GM18511 (cell line): ENCODE measurements around the gene DTWD2.
"Not testable (repeated sequence)": the region's sequence is repeated elsewhere in the genome, so short reads cannot be mapped to it uniquely, and the experiment has no call there.

Experiments used
- ATAC-seq: cut with Tn5 transposase; IDR thresholded peaks from one replicate; pipeline ENCODE4 v1.9.1; 2021; ENCODE audit warnings: mild to moderate bottlenecking, moderate library complexity; ENCODE audit not compliant: unreplicated experiment

Gene DTWD2

DNA sequence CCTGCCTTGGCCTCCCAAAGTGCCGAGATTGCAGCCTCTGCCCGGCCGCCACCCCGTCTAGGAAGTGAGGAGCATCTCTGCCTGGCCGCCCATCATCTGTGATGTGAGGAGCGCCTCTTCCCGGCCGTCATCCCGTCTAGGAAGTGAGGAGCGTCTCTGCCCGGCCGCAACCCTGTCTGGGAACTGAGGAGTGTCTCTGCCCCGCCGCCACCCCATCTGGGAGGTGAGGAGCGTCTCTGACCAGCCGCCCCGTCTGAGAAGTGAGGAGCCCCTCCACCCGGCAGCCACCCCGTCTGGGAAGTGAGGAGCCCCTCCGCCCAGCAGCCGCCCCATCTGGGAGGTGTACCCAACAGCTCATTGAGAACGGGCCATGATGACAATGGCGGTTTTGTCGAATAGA is 10.5 kb upstream of the DTWD2 start:
- ATAC-seq: not testable (repeated sequence)

DNA sequence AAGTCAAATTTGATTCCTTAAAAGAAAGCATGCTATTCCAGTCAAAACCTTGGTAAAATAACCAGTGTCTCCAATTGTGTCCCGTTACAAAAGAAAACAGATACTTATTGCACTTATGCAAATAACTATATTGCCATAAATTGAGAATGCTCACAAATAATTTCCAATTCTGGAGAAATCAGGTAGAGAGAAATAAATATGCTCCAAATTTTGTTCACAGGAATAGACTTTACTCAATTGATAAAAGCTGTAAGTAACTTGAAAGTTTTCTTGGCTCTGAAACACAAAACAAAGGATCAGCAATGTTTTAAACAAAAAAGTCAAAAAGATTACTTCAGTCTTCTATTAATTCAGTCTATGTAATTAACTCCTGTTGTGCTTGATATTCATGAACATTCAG is 7.8 kb upstream of the DTWD2 start:
- no peak for ATAC-seq

DNA sequence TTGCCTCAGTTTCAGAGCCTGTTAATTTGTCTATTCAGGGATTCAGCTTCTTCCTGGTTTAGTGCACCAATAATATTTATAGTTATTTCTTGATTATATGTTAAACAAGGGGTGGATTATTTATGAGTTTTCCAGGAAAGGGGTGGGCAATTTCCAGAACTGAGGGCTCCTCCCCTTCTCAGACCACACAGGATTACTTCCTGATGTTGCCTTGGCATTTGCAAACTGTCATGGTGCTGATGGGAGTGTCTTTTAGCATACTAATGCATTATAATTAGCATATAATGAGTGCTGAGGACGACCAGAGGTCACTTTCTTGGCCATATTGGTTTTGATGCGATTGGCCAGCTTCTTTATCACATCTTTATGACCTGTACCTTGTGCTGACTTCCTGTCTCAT is 6.2 kb upstream of the DTWD2 start:
- ATAC-seq: no peak

DNA sequence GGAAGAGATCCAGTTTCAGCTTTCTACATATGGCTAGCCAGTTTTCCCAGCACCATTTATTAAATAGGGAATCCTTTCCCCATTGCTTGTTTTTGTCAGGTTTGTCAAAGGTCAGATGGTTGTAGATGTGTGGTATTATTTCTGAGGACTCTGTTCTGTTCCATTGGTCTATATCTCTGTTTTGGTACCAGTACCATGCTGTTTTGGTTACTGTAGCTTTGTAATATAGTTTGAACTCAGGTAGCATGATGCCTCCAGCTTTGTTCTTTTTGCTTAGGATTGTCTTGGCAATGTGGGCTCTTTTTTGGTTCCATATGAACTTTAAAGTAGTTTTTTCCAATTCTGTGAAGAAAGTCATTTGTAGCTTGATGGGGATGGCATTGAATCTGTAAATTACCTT is 4.8 kb upstream of the DTWD2 start:
- ATAC-seq: not testable (repeated sequence)

- not testable (repeated sequence) for ATAC-seq
Observed at GRCh38 chr5:118992055-118992454, 3.7 kb upstream of the DTWD2 start.

DNA sequence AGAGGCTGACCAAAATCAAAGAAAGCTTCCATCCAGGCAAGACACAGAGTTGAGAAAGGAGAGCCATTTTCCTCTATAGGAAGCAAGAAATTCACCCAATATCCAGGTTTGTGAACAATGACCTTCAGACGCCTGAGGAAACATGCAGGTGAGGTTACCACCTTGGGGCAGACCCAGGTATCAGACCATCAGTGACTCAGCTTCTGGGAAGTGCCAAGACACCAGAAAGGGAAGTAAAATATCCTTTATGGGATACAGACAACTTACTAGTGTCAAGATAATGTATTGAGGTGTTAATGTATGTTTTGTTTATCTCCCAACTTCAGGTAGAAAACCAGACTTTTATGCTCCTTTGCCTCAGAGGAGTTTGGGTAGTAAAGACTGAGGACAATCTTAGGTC is 2.2 kb upstream of the DTWD2 start:
- no peak for ATAC-seq

DNA sequence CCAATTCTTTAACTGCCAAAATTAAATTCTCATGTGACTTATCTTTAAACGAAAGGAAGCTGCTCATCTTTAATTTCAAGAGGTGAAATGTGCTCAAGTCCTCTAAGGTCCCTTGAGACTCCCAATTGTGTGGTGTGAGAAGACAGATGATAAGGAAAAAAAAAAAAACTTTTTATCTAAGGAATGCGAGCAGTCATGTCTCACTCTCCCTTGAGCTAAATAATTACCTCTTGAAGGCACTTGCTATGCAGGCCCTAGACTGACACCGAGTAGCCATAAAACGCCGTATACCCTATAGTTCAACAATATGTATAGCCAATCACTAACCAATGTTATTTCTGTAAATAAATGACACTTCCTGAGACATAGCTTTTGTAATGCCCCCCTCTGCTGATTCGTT is 1.5 kb upstream of the DTWD2 start:
- no peak for ATAC-seq

DNA sequence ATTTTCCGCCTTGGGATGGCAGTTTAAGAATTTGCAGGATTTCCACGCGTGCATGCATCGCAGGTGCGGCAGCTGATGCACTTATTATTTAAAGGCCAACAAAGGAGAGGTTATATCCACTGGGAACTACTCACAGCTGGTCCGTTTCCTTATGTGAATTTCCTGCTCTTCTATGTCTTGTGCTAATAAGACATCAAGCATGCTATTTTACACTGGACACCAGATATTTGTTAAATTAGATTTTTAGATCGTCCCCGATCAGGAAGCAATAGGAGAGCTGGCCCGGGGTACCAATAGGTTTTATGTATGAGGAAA is 476 bp upstream of the DTWD2 start:
- ATAC-seq: no peak

GRCh38 chr5:118984602-118985001 is 3.7 kb downstream of the DTWD2 start:
- no peak for ATAC-seq

GRCh38 chr5:118981783-118982182 is 6.6 kb downstream of the DTWD2 start:
- ATAC-seq: no peak

DNA sequence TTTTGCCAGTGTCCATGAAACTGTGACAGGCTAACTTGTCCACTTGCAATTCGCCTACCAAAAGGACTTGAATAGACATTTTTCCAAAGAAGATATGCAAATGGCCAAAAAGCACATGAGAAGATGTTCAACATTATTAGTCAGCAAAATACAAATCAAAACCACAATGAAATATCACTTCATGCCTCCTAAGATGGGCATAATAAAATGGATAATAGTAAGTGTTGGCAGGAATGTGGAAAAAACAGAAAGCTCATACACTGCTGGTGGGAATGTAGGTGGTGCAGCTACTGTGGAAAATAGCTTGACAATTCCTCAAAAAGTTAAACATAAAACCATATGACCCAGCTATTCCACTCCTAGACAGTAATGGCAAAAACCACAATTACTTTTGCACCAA is 7.9 kb downstream of the DTWD2 start:
- no peak for ATAC-seq

- no peak for ATAC-seq
Observed at GRCh38 chr5:118980017-118980416, 8.3 kb downstream of the DTWD2 start.

GRCh38 chr5:118973779-118974445 is 14.4 kb downstream of the DTWD2 start:
- ATAC-seq: not testable (repeated sequence)

DNA sequence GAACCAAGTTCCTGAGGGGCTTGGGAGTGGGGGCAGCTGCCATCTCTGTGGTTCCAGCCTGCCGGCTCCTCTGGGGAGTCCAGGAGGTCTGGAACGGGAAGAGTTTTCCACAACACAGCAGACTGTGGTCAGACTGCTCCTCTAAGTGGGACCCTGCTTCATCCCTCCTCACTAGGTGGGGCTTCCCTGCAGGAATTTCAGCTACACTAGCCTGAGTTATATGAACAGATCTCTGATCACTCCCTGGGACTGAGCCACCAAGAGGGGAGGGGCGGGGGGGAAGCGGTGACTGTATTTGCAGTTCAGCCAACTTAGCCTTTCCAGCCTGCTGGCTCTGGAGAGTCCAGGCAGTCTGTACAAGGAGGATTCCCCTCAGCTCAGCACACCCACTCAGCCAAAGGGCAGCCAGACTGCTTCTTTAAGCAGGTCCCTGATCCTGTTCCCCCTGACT is 19.4 kb downstream of the DTWD2 start:
- ATAC-seq: no peak

GRCh38 chr5:118968406-118968911 is 19.9 kb downstream of the DTWD2 start:
- no peak for ATAC-seq

DNA sequence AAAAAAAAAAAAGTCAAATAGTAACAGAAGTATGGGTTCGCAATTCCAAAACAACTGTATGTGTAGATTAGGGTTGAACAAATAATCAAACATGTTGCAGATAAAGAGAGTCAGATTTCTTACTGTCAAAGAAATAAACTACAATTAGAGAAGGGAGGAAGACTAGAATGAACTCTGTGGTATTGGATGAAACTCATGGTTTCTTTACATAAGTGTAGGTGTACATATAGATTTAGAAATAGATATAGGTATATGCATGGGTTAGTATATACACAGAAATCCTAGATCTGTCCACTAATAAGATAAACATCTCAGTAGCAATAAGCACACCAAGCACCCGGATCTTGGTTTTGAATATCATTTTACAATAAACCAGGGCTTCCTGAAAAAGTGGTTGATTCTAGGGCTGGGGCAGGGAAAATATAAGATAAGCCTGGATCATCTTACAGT is 21.3 kb downstream of the DTWD2 start:
- ATAC-seq: no peak

DNA sequence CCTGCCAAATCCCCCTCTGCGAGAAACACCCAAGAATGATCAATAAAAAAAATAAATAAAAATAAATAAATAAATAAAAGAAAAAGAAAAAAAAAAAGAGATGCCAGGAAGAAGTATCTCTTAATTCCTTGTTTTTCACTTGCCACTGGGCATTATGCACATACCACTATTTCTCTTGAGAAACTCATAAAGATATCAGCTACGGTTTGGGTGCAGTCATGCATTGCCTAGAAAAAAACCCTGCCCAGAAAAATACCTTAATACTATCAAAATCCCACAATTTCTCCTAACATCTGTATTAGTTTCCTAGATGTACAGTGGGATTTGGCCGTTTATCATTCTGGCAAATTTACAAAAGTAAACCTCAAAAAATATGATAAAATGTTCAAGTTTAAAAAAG is 22.5 kb downstream of the DTWD2 start:
- no peak for ATAC-seq

- not testable (repeated sequence) for ATAC-seq
Observed at GRCh38 chr5:118964970-118965369, 23.4 kb downstream of the DTWD2 start.

GRCh38 chr5:118964388-118964787 is 24.0 kb downstream of the DTWD2 start:
- ATAC-seq: not testable (repeated sequence)

DNA sequence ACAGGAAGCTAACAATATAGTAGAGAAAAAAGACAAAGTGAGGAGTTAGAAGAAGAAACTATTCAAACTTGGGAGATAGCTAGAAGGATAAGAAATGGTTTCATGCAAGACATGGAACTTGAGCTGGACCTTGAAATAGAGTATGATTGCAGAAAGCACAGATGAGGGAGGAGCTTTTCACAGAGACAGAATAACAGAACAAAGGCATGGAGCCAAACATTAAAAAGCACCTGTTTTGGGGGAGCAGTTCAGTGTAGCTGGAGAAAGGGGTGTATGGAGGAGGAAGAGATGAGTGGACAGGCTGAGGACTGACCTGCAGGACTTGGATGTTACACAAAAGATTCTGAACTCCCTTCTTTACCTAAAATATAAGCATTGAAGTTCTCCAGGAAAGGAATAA is 25.2 kb downstream of the DTWD2 start:
- ATAC-seq: no peak

- ATAC-seq: no peak
Observed at GRCh38 chr5:118960557-118960956, 27.8 kb downstream of the DTWD2 start.

GRCh38 chr5:118956727-118957126 is 31.6 kb downstream of the DTWD2 start:
- no peak for ATAC-seq

- ATAC-seq: no peak
Observed at GRCh38 chr5:118953652-118954005, 34.7 kb downstream of the DTWD2 start.
